MM.1S (cell line): ENCODE data around the gene KDM6A.

Experiments used
- EZH2 ChIP-seq: fragments of 300-600 bp; sonication (generic); optimal IDR thresholded peaks from 2 replicates; pipeline ENCODE3; 2017; ENCODE audit warnings: low read depth, mild to moderate bottlenecking, antibody characterized with exemption, low read length, mixed read lengths
- EZH2phosphoT487 ChIP-seq: fragments of 300-600 bp; sonication (generic); IDR thresholded peaks from 2 replicates; pipeline ENCODE4 v1.6.1; 2018; ENCODE audit warnings: antibody characterized with exemption, low read length
- TF ChIP-seq, protein P1 (sequence below): fragments of 300-600 bp; sonication (generic); IDR thresholded peaks from 2 replicates; pipeline ENCODE4 v1.5.1; 2016; ENCODE audit warnings: antibody characterized with exemption, low read length, mixed read lengths

GRCh38 chrX:45001048-45001447 lies 128.1 kb downstream of the KDM6A start:
- TF ChIP-seq, protein P1, sequence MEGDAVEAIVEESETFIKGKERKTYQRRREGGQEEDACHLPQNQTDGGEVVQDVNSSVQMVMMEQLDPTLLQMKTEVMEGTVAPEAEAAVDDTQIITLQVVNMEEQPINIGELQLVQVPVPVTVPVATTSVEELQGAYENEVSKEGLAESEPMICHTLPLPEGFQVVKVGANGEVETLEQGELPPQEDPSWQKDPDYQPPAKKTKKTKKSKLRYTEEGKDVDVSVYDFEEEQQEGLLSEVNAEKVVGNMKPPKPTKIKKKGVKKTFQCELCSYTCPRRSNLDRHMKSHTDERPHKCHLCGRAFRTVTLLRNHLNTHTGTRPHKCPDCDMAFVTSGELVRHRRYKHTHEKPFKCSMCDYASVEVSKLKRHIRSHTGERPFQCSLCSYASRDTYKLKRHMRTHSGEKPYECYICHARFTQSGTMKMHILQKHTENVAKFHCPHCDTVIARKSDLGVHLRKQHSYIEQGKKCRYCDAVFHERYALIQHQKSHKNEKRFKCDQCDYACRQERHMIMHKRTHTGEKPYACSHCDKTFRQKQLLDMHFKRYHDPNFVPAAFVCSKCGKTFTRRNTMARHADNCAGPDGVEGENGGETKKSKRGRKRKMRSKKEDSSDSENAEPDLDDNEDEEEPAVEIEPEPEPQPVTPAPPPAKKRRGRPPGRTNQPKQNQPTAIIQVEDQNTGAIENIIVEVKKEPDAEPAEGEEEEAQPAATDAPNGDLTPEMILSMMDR: no peak
- TF ChIP-seq EZH2phosphoT487: no peak
- no peak for TF ChIP-seq EZH2
